ENCODE data around the gene RNF166.

Gene RNF166

DNA sequence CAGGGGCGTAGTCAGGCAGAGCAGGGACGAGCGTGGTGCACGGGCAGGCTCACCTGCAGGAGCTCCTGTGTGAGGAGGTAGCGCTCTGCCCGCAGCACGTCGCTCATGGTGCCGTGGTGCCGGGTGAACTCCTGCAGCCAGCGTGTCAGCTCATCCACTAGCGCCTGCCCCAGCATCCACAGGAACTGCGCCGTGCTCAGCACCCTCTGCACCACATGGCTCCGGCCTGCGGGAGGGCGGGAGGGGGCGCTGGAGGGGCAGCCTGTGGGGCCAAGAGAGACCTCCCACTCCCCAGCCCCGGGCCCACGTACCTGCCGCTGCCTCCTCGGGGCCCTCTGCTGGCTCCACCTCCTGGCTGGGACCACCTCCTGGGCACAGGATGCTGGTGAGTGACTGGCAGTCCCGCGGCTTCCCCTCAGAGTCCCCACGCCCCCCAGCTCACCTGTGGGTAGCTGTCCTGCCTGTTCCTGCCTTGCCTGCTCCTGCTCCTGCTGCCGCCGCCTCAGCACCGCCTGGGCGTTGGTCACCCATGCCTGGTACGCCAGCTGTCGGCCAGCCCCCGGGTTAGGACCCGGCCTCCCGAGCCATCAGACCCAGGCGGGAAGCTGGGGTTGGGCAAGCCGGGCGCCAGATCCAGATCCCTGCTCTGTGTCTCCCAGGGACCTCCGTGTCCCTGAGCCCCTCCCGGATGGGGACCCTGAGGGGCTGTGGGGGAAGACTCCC is 16.7 kb upstream of the RNF166 start:
- FAIRE-seq: no peak

GRCh38 chr16:88721815-88722755 is 15.9 kb upstream of the RNF166 start:
- no peak for FAIRE-seq

More for the DNA sequence above, 16.7 kb upstream of the RNF166 start:
- DNase-seq (ENCODE audit: insufficient read length, low spot score): no peak
- TF ChIP-seq CTCF (IDR thresholded peaks at IDR 0.05; ENCODE audit: insufficient read depth, missing control alignments): no peak

GRCh38 chr16:88721236-88721635 is 15.0 kb upstream of the RNF166 start:
- FAIRE-seq (no peak), DNase-seq (ENCODE audit: insufficient read length, low spot score) (no peak)
- no peak for TF ChIP-seq CTCF (IDR thresholded peaks at IDR 0.05; ENCODE audit: insufficient read depth, missing control alignments)

More at GRCh38 chr16:88721815-88722755, 15.9 kb upstream of the RNF166 start:
- DNase-seq (ENCODE audit: insufficient read length, low spot score): no peak
- TF ChIP-seq CTCF (IDR thresholded peaks at IDR 0.05; ENCODE audit: insufficient read depth, missing control alignments): no peak

GRCh38 chr16:88720396-88720970 is 14.3 kb upstream of the RNF166 start:
- no peak for TF ChIP-seq CTCF (IDR thresholded peaks at IDR 0.05; ENCODE audit: insufficient read depth, missing control alignments)
- FAIRE-seq (no peak), DNase-seq (ENCODE audit: insufficient read length, low spot score) (no peak)

- FAIRE-seq: no peak
- TF ChIP-seq CTCF (IDR thresholded peaks at IDR 0.05; ENCODE audit: insufficient read depth, missing control alignments): no peak
- DNase-seq (ENCODE audit: insufficient read length, low spot score): no peak
Measured at GRCh38 chr16:88719933-88720296, 13.7 kb upstream of the RNF166 start.

GRCh38 chr16:88719267-88719932 is 13.2 kb upstream of the RNF166 start:
- TF ChIP-seq CTCF (IDR thresholded peaks at IDR 0.05; ENCODE audit: insufficient read depth, missing control alignments): no peak
- DNase-seq (ENCODE audit: insufficient read length, low spot score): no peak
- no peak for FAIRE-seq
